A673 (cell line): Measurements from ENCODE around the gene EYA4. TPM values are rescaled to one million over a fixed set of nuclear protein-coding genes. Genes with fewer than 3 reads are reported as not detected.

ENCODE experiments used
- BruUV-seq: library from RNA; stranded (reverse); fragments of 400-500 nt; replicated peaks from 2 replicates; lab custom pipeline; 2021; lab: Mats Ljungman, UMichigan
- CTCF ChIA-PET: fragments of 300-600 bp; sonication (Branson Sonifier 250); formaldehyde crosslinking; loops from one replicate; lab custom pipeline; 2022; ENCODE audit warnings: antibody characterized with exemption; lab: Charles Lee
- POLR2A ChIA-PET: fragments of 300-600 bp; sonication (Branson Sonifier 250); formaldehyde crosslinking; loops from one replicate; lab custom pipeline; 2022; ENCODE audit warnings: antibody characterized with exemption; ENCODE audit not compliant: low non-redundant PET; lab: Charles Lee
- DNase-seq: peaks from one replicate; pipeline ENCODE4 v3.0.0-alpha.2; 2015; ENCODE audit warnings: low spot score
- H3K27ac ChIP-seq: fragments of 200-600 bp; sonication (generic); 2 replicates; pipeline ENCODE4 v1.5.1; 2016; ENCODE audit warnings: mixed run types, low read depth, mild to moderate bottlenecking, mixed read lengths, antibody characterized with exemption, low read length; ENCODE audit not compliant: poor library complexity, severe bottlenecking
- H3K27me3 ChIP-seq: fragments of 200-600 bp; sonication (generic); replicated peaks from 2 replicates; pipeline ENCODE4 v1.6.1; 2017; ENCODE audit warnings: mixed run types, low read depth, mild to moderate bottlenecking, mixed read lengths, antibody characterized with exemption, low read length; ENCODE audit not compliant: insufficient read depth, poor library complexity
- H3K36me3 ChIP-seq: fragments of 200-600 bp; sonication (generic); 2 replicates; pipeline ENCODE4 v1.6.1; 2016; ENCODE audit warnings: mixed run types, mild to moderate bottlenecking, mixed read lengths, antibody characterized with exemption, low read length; ENCODE audit not compliant: insufficient read depth, poor library complexity, severe bottlenecking
- H3K4me1 ChIP-seq: fragments of 200-600 bp; sonication (generic); 2 replicates; pipeline ENCODE4 v1.6.1; 2017; ENCODE audit warnings: mixed run types, mild to moderate bottlenecking, mixed read lengths, antibody characterized with exemption, low read length; ENCODE audit not compliant: insufficient read depth, poor library complexity, severe bottlenecking
- H3K4me3 ChIP-seq: fragments of 200-600 bp; sonication (generic); 2 replicates; pipeline ENCODE4 v1.5.1; 2016; ENCODE audit warnings: low read depth, mixed run types, mild to moderate bottlenecking, mixed read lengths, low read length; ENCODE audit not compliant: poor library complexity, severe bottlenecking
- H3K9me3 ChIP-seq: fragments of 200-600 bp; sonication (generic); 2 replicates; pipeline ENCODE4 v1.6.1; 2016; ENCODE audit warnings: mixed run types, low read depth, mild to moderate bottlenecking, mixed read lengths, antibody characterized with exemption, low read length; ENCODE audit not compliant: poor library complexity, severe bottlenecking
- CTCF ChIP-seq: fragments of 300-800, 200-600 bp; sonication (generic); conservative IDR thresholded peaks from 2 replicates; pipeline ENCODE4 v1.5.1; 2017; ENCODE audit warnings: low read depth, mild to moderate bottlenecking, antibody characterized with exemption, low read length, moderate library complexity, mixed read lengths
- EZH2 ChIP-seq: fragments of 200-600 bp; sonication (generic); IDR thresholded peaks from 2 replicates; pipeline ENCODE4 v1.6.1; 2017; ENCODE audit warnings: borderline replicate concordance, low read depth, mild to moderate bottlenecking, mixed read lengths, antibody characterized with exemption, low read length; ENCODE audit not compliant: poor library complexity, severe bottlenecking
- intact Hi-C: fragments of 100-400 bp; cut with micrococcal nuclease; formaldehyde crosslinking; loops from one replicate; pipeline ENCODE4 v1.10.0; 2022; ENCODE audit not compliant: unreplicated experiment
- total RNA-seq: library from RNA; stranded (reverse); gene quantifications from 2 replicates; pipeline ENCODE4 v1.2.3, GENCODE V29; 2021

EYA4 gene
- total RNA-seq, 1 experiment from 2014 or later, result 1.3 TPM

- intact Hi-C loops, result no loop called here
- Histone ChIP-seq H3K27me3 (no peaks in the 10 kb centered on the region), H3K36me3 (no peaks in the 10 kb centered on the region), H3K4me1 (no peaks in the 10 kb centered on the region), H3K9me3 (no peaks in the 10 kb centered on the region), H3K4me3 (no peak overlapping the region), H3K27ac (no peak overlapping the region)
- no TSS peak for BruUV-seq
- no peak for TF ChIP-seq CTCF
- CTCF ChIA-PET, result no interaction called here
- no peak for DNase-seq
- POLR2A ChIA-PET, result no interaction called here
These were observed 128.7 kb downstream of the EYA4 start for GRCh38 chr6:133369773-133370272.

GRCh38 chr6:133376743-133377142 is 135.6 kb downstream of the EYA4 start:
- no peak overlapping the region for H3K27ac ChIP-seq
- no TSS peak for BruUV-seq
- H3K27me3 ChIP-seq, result no peaks in the 10 kb centered on the region
- ChIA-PET CTCF (no interaction called here), POLR2A (no interaction called here)
- no peak for DNase-seq
- no peak overlapping the region for H3K4me3 ChIP-seq
- TF ChIP-seq EZH2 (no peak), CTCF (no peak)
- no peaks in the 10 kb centered on the region for H3K4me1 ChIP-seq
- no peaks in the 10 kb centered on the region for H3K36me3 ChIP-seq
- H3K9me3 ChIP-seq, result no peaks in the 10 kb centered on the region
- intact Hi-C loops, result no loop called here

- Histone ChIP-seq H3K27me3 (no peaks in the 10 kb centered on the region), H3K4me3 (no peak overlapping the region), H3K36me3 (no peaks in the 10 kb centered on the region), H3K9me3 (no peaks in the 10 kb centered on the region), H3K27ac (no peak overlapping the region), H3K4me1 (no peaks in the 10 kb centered on the region)
- ChIA-PET POLR2A (no interaction called here), CTCF (no interaction called here)
- DNase-seq, result no peak
- BruUV-seq, result no TSS peak
- intact Hi-C loops, result no loop called here
- no peak for TF ChIP-seq EZH2
- no peak for TF ChIP-seq CTCF
These were observed 136.1 kb downstream of the EYA4 start for GRCh38 chr6:133377219-133377618.
